ENCODE results near the gene ASB14.

ASB14 gene

GRCh38 chr3:57257678-57258077, 34.8 kb downstream of the ASB14 start:
- no peak overlapping the region for H3K4me3 ChIP-seq (ENCODE audit: low read length)
- no peaks in the 10 kb centered on the region for H3K4me1 ChIP-seq (ENCODE audit: insufficient read depth, low read length)
- H3K27ac ChIP-seq (ENCODE audit: low read depth, low read length): no peak overlapping the region
- H3K9ac ChIP-seq (ENCODE audit: low read depth, low read length): no peak overlapping the region
- H3K27me3 ChIP-seq (ENCODE audit: insufficient read depth, low read length): no peaks in the 10 kb centered on the region
- H3K9me3 ChIP-seq (ENCODE audit: insufficient read depth, low read depth, low read length): no peaks in the 10 kb centered on the region
- peaks cover 58% of the 10 kb centered on the region for H3K36me3 ChIP-seq (ENCODE audit: insufficient read depth, low read length)

GRCh38 chr3:57256844-57257243, 35.6 kb downstream of the ASB14 start:
- Histone ChIP-seq H3K4me1 (ENCODE audit: insufficient read depth, low read length) (no peaks in the 10 kb centered on the region), H3K36me3 (ENCODE audit: insufficient read depth, low read length) (peaks cover 66% of the 10 kb centered on the region)
- 89% methylated on average over 3 of the region's 3 CpGs for WGBS

GRCh38 chr3:57252404-57252803, 40.1 kb downstream of the ASB14 start:
- Histone ChIP-seq H3K9ac (ENCODE audit: low read depth, low read length) (no peak overlapping the region), H3K9me3 (ENCODE audit: insufficient read depth, low read depth, low read length) (no peaks in the 10 kb centered on the region), H3K27ac (ENCODE audit: low read depth, low read length) (no peak overlapping the region), H3K4me1 (ENCODE audit: insufficient read depth, low read length) (no peaks in the 10 kb centered on the region), H3K36me3 (ENCODE audit: insufficient read depth, low read length) (peaks cover 59% of the 10 kb centered on the region), H3K27me3 (ENCODE audit: insufficient read depth, low read length) (no peaks in the 10 kb centered on the region), H3K4me3 (ENCODE audit: low read length) (no peak overlapping the region)
- WGBS: 90% methylated on average over 1 of the region's 1 CpG

More at GRCh38 chr3:57256844-57257243, 35.6 kb downstream of the ASB14 start:
- no peak overlapping the region for H3K27ac ChIP-seq (ENCODE audit: low read depth, low read length)
- no peak overlapping the region for H3K9ac ChIP-seq (ENCODE audit: low read depth, low read length)
- H3K27me3 ChIP-seq (ENCODE audit: insufficient read depth, low read length): no peaks in the 10 kb centered on the region
- H3K4me3 ChIP-seq (ENCODE audit: low read length): no peak overlapping the region
- H3K9me3 ChIP-seq (ENCODE audit: insufficient read depth, low read depth, low read length): no peaks in the 10 kb centered on the region

GRCh38 chr3:57244946-57245345, 47.5 kb downstream of the ASB14 start:
- Histone ChIP-seq H3K9ac (ENCODE audit: low read depth, low read length) (no peak overlapping the region), H3K9me3 (ENCODE audit: insufficient read depth, low read depth, low read length) (no peaks in the 10 kb centered on the region), H3K27ac (ENCODE audit: low read depth, low read length) (no peak overlapping the region), H3K4me3 (ENCODE audit: low read length) (no peak overlapping the region), H3K36me3 (ENCODE audit: insufficient read depth, low read length) (peaks cover 93% of the 10 kb centered on the region), H3K4me1 (ENCODE audit: insufficient read depth, low read length) (no peaks in the 10 kb centered on the region), H3K27me3 (ENCODE audit: insufficient read depth, low read length) (no peaks in the 10 kb centered on the region)
- WGBS: 78% methylated on average over 1 of the region's 2 CpGs

GRCh38 chr3:57234613-57235575, 57.6 kb downstream of the ASB14 start:
- no peak overlapping the region for H3K9ac ChIP-seq (ENCODE audit: low read depth, low read length)
- no peaks in the 10 kb centered on the region for H3K27me3 ChIP-seq (ENCODE audit: insufficient read depth, low read length)
- H3K36me3 ChIP-seq (ENCODE audit: insufficient read depth, low read length): peaks cover 25% of the 10 kb centered on the region
- H3K4me3 ChIP-seq (ENCODE audit: low read length): no peak overlapping the region
- H3K27ac ChIP-seq (ENCODE audit: low read depth, low read length): no peak overlapping the region
- 93% methylated on average over 11 of the region's 13 CpGs for WGBS
- H3K9me3 ChIP-seq (ENCODE audit: insufficient read depth, low read depth, low read length): no peaks in the 10 kb centered on the region
- no peaks in the 10 kb centered on the region for H3K4me1 ChIP-seq (ENCODE audit: insufficient read depth, low read length)

GRCh38 chr3:57233799-57234198, 58.7 kb downstream of the ASB14 start:
- WGBS: no CpG with 5 or more reads among the region's 2 CpGs
- Histone ChIP-seq H3K36me3 (ENCODE audit: insufficient read depth, low read length) (peaks cover 16% of the 10 kb centered on the region), H3K9ac (ENCODE audit: low read depth, low read length) (no peak overlapping the region), H3K4me3 (ENCODE audit: low read length) (no peak overlapping the region), H3K9me3 (ENCODE audit: insufficient read depth, low read depth, low read length) (no peaks in the 10 kb centered on the region), H3K27me3 (ENCODE audit: insufficient read depth, low read length) (peaks cover 5% of the 10 kb centered on the region; the same call in 1 of the 2 replicates), H3K27ac (ENCODE audit: low read depth, low read length) (no peak overlapping the region), H3K4me1 (ENCODE audit: insufficient read depth, low read length) (0 out of 2 replicates have a peak, but pooled peaks cover 1% of the 10 kb centered on the region)

- Histone ChIP-seq H3K36me3 (ENCODE audit: insufficient read depth, low read length) (no peaks in the 10 kb centered on the region), H3K4me3 (ENCODE audit: low read length) (no peak overlapping the region)
These were observed 62.5 kb downstream of the ASB14 start for GRCh38 chr3:57230006-57230405.

GRCh38 chr3:57227930-57228751, 64.3 kb downstream of the ASB14 start:
- under 1% methylated on average over 69 of the region's 70 CpGs for WGBS
- H3K9me3 ChIP-seq (ENCODE audit: insufficient read depth, low read depth, low read length): no peaks in the 10 kb centered on the region
- H3K36me3 ChIP-seq (ENCODE audit: insufficient read depth, low read length): no peaks in the 10 kb centered on the region
- H3K4me3 ChIP-seq (ENCODE audit: low read length): peak overlapping the region; percentile 98
- peak overlapping the region; percentile 82 for H3K9ac ChIP-seq (ENCODE audit: low read depth, low read length)
- H3K4me1 ChIP-seq (ENCODE audit: insufficient read depth, low read length): peaks cover 15% of the 10 kb centered on the region
- peak overlapping the region; percentile 34; the same call in 1 of the 2 replicates for H3K27ac ChIP-seq (ENCODE audit: low read depth, low read length)
- peaks cover 18% of the 10 kb centered on the region; the same call in 1 of the 2 replicates for H3K27me3 ChIP-seq (ENCODE audit: insufficient read depth, low read length)

More at GRCh38 chr3:57230006-57230405, 62.5 kb downstream of the ASB14 start:
- H3K9me3 ChIP-seq (ENCODE audit: insufficient read depth, low read depth, low read length): no peaks in the 10 kb centered on the region
- WGBS: 92% methylated on average over 2 of the region's 2 CpGs
- H3K4me1 ChIP-seq (ENCODE audit: insufficient read depth, low read length): peaks cover 15% of the 10 kb centered on the region
- H3K27me3 ChIP-seq (ENCODE audit: insufficient read depth, low read length): peaks cover 18% of the 10 kb centered on the region; the same call in 1 of the 2 replicates
- no peak overlapping the region for H3K9ac ChIP-seq (ENCODE audit: low read depth, low read length)
- H3K27ac ChIP-seq (ENCODE audit: low read depth, low read length): no peak overlapping the region

GRCh38 chr3:57227204-57227929, 65.1 kb downstream of the ASB14 start, which contains the start of gene APPL1:
APPL1 (plus strand) TSS chr3:57227729; CDS start chr3:57227884, 155 bp downstream.
- Histone ChIP-seq H3K9ac (ENCODE audit: low read depth, low read length) (peak within 1 kb of the TSS; percentile 82), H3K27ac (ENCODE audit: low read depth, low read length) (peak within 1 kb of the TSS; percentile 72), H3K27me3 (ENCODE audit: insufficient read depth, low read length) (peaks cover 18% of the 10 kb centered on the region; the same call in 1 of the 2 replicates), H3K36me3 (ENCODE audit: insufficient read depth, low read length) (no peaks in the 10 kb centered on the region), H3K4me1 (ENCODE audit: insufficient read depth, low read length) (peaks cover 15% of the 10 kb centered on the region), H3K9me3 (ENCODE audit: insufficient read depth, low read depth, low read length) (no peaks in the 10 kb centered on the region), H3K4me3 (ENCODE audit: low read length) (peak within 1 kb of the TSS; percentile 98)
- 2% methylated on average over 71 of the region's 71 CpGs for WGBS

GRCh38 chr3:57226176-57226575, 66.3 kb downstream of the ASB14 start:
- H3K27me3 ChIP-seq (ENCODE audit: insufficient read depth, low read length): peaks cover 18% of the 10 kb centered on the region; the same call in 1 of the 2 replicates
- H3K4me3 ChIP-seq (ENCODE audit: low read length): no peak overlapping the region
- no peaks in the 10 kb centered on the region for H3K9me3 ChIP-seq (ENCODE audit: insufficient read depth, low read depth, low read length)
- no peaks in the 10 kb centered on the region for H3K36me3 ChIP-seq (ENCODE audit: insufficient read depth, low read length)
- H3K4me1 ChIP-seq (ENCODE audit: insufficient read depth, low read length): peaks cover 15% of the 10 kb centered on the region
- no peak overlapping the region for H3K27ac ChIP-seq (ENCODE audit: low read depth, low read length)
- 100% methylated on average over 1 of the region's 2 CpGs for WGBS
- H3K9ac ChIP-seq (ENCODE audit: low read depth, low read length): no peak overlapping the region
